ENCODE measurements around the gene MED16. TPM values are rescaled to one million over a fixed set of nuclear protein-coding genes. Genes with fewer than 3 reads are reported as not detected.
"Not testable (repeated sequence)": the region's sequence is repeated elsewhere in the genome, so short reads cannot be mapped to it uniquely, and the experiment has no call there.

MED16 gene
- total RNA-seq, 2 donors from 2014 or later: 42.0 to 61.8 TPM

DNA sequence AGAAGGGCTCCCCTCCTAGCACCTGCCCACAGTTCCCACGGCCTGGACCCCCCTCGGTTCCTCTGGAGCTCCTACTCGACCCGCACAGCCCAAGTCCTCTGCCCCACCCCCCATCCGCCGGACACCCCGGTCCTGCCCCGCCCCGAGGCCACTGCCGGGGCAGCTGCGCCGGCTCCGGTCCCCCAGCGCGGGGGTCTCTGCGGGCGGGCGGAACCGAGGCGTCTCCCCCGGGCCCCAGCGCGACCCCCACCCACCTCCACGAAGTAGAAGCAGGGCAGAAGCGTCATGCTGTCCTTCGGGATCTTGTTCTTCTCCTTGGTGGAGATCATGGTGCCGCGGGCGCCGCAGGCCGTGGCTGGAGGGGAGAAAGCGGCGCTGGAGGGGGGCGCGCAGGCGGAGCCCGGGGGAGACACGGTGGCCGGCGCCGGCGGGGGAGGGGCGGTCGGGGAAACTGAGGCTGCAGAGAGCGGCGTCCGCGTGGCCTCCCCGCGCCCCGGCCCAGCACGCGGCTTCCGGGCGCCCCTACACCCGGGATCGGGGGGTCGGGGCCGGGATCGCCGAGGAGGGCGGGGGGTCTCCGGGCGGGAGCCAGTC, 71.7 kb downstream of the MED16 start:
- Mint-ChIP-seq H3K9me3 (peaks cover 4 to 7% of the 10 kb centered on the region in 2 donors), H3K36me3 (no peaks in the 10 kb centered on the region), H3K27ac (no peak overlapping the region)
- DNase-seq (ENCODE audit: low spot score in 2 of 2) (no peak), ATAC-seq (peak in 1 of 2 donors; percentile 5)

DNA sequence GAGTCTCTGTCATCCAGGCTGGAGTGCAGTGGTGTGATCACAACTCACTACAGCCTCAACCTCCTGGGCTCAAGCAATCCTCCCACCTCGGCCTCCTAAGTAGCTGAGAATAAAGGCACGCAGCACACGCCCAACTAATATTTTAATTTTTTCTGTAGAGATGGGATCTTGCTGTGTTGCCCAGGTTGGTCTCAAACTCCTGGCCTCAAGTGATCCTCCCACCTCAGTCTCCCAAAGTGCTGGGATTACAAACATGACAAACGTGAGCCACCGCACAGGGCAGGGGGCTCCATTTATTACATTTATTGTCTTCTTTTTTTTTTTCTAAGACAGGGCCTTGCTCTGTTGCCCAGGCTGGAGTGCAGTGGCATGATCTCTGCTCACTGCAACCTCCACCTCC, 72.8 kb downstream of the MED16 start:
- peaks cover 5 to 14% of the 10 kb centered on the region in 2 donors for H3K9me3 Mint-ChIP-seq
- not testable (repeated sequence) for H3K27ac Mint-ChIP-seq; ATAC-seq; H3K36me3 Mint-ChIP-seq; DNase-seq (ENCODE audit: low spot score in 2 of 2)

Other genes starting within 250 kb of the MED16 start
- gene RNF126, start 230.0 kb downstream of the MED16 start, total RNA-seq: 10 to 100 TPM; 69.6 to 98.7 TPM
- 10 to 100 TPM in 1 of 2 donors, 1 to 10 TPM in 1; 4.1 to 10.1 TPM for gene FSTL3, start 216.8 kb downstream of the MED16 start, total RNA-seq
- gene PRSS57, start 197.7 kb downstream of the MED16 start, total RNA-seq: not detected
- under 1 TPM in 1 of 2 donors, not detected in 1; 0.66 TPM for gene PALM, start 184.3 kb downstream of the MED16 start, total RNA-seq
- gene MISP, start 142.1 kb downstream of the MED16 start, total RNA-seq: under 1 TPM in 1 of 2 donors, not detected in 1; 0.50 TPM
- 100 to 1,000 TPM; 485 to 591 TPM for gene PTBP1, start 95.7 kb downstream of the MED16 start, total RNA-seq
- not detected for gene PLPPR3, start 71.2 kb downstream of the MED16 start, total RNA-seq
- not detected for gene AZU1, start 65.3 kb downstream of the MED16 start, total RNA-seq
- gene PRTN3, start 52.2 kb downstream of the MED16 start, total RNA-seq: not detected
- not detected for gene ELANE, start 40.9 kb downstream of the MED16 start, total RNA-seq
- 1 to 10 TPM in 1 of 2 donors, not detected in 1; 4.9 TPM for gene CFD, start 33.5 kb downstream of the MED16 start, total RNA-seq
- gene RNU6-9, start 297 bp upstream of the MED16 start, total RNA-seq: not detected
- gene R3HDM4, start 20.0 kb upstream of the MED16 start, total RNA-seq: 100 to 1,000 TPM in 1 of 2 donors, 10 to 100 TPM in 1; 98.3 to 102 TPM
- gene KISS1R, start 24.1 kb upstream of the MED16 start, total RNA-seq: 10 to 100 TPM; 10.9 to 32.4 TPM
- 10 to 100 TPM; 22.4 to 35.7 TPM for gene ARID3A, start 32.8 kb upstream of the MED16 start, total RNA-seq
- gene WDR18, start 91.2 kb upstream of the MED16 start, total RNA-seq: 10 to 100 TPM; 55.5 to 83.8 TPM
- gene GRIN3B, start 107.2 kb upstream of the MED16 start, total RNA-seq: under 1 TPM; 0.07 to 0.19 TPM
- 100 to 1,000 TPM; 104 to 156 TPM for gene TMEM259, start 127.9 kb upstream of the MED16 start, total RNA-seq
- gene RNU6-2, start 128.3 kb upstream of the MED16 start, total RNA-seq: not detected
- gene CNN2, start 133.4 kb upstream of the MED16 start, total RNA-seq: 100 to 1,000 TPM; 187 to 254 TPM
- 100 to 1,000 TPM in 1 of 2 donors, 10 to 100 TPM in 1; 17.8 to 105 TPM for gene ABCA7, start 146.9 kb upstream of the MED16 start, total RNA-seq
- 100 to 1,000 TPM; 171 to 174 TPM for gene ARHGAP45, start 174.0 kb upstream of the MED16 start, total RNA-seq
- 100 to 1,000 TPM; 248 to 259 TPM for gene POLR2E, start 202.2 kb upstream of the MED16 start, total RNA-seq
- gene GPX4, start 210.8 kb upstream of the MED16 start, total RNA-seq: 100 to 1,000 TPM; 154 to 316 TPM

Measured in activated naive CD4-positive, alpha-beta T cell treated with anti-CD3 and anti-CD28 coated beads, Interleukin-2, amount 50 U/mL, for 72 hours (primary cell).